ENCODE measurements around the gene GUCA1A.
A peak's percentile ranks its signal among the peaks of the same experiment; 100 is the strongest.
"Not testable (repeated sequence)": the region's sequence is repeated elsewhere in the genome, so short reads cannot be mapped to it uniquely, and the experiment has no call there.

The GUCA1A gene

DNA sequence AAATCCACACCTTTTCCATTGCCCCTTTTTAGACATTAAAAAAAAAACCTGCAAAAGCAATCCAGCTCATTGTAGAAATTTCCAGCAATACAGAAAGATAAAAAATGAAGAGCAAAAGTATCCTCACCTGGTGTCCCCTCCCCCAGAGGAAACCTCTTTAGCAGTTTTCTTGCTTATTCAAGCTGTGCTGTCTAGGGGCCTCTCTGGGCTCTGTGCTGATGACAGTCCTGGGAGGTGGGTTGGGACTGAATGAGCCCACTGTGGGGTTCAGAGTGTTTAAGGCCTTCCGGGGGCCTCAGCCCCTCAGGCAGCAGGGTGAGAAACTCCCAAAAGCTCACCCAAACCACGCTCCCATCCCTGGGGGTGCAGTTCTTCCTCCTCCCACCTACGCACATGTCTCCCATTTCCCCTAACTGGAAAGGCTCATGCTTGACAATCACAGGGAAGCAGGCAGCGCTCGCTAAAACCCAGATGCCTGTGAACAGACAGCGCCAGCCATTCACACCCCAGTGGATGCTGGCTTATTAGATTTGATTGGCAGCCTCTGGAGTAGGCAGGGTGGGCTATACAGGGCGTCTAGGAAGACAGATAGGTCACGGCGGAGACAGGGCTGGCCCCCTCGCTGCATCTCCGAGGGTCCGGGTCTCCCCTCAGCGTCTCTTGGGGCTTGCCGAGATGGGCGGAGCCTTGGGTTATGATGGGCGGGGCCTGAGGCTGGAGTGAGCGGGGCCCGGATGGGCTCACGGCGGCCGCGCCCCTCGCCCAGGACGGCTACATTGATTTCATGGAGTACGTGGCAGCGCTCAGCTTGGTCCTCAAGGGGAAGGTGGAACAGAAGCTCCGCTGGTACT, 4.6 kb downstream of the GUCA1A start:
- DNase-seq (ENCODE audit: low read depth in 2 of 2): no peak

DNA sequence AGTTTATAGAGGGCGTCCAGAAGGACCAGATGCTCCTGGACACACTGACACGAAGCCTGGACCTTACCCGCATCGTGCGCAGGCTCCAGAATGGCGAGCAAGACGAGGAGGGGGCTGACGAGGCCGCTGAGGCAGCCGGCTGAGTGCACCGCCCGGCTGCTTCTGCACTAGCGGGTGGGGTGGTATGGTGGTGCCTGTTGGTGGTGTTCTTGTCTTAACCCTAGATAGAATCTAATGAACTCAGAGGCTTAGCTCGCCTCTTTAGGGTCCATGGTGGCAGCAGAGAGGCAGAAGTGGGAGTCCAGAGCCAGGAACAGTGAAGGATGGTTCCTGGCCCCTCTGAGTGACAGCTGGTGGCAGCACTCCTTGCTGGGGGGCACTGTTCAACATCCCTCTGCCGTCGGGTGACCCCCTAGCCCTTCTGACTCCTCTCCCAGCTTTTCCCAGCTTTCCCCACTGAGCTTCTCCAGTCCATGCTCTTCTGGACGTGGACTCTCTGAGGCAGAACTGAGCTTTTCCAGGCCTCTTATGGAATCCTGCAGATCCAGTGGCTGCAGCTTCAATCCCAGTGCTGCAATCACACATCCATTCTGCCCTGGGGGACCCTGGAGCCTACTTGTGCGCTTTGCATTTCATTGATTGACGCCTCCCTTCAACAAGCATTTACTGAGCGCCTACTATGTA, 6.2 kb downstream of the GUCA1A start:
- DNase-seq (ENCODE audit: low read depth in 2 of 2): no peak

DNA sequence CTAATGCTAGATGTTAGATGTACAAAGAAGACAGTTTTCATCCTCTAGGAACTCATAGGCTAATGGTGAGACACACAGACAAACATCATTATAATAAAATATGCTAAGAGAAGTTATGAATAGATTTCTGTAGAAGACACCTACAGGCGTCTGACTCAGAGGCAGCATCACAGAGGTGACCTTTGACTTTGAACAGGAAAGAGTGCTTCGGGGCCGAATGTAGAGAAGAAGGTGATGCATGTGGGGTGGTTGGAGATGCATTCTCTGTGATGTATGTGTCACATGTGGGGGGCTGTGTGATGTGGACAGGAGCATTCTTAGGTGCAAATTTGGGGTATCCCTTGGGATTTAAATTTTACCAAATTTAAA, 6.8 kb downstream of the GUCA1A start:
- DNase-seq (ENCODE audit: low read depth in 2 of 2): no peak

DNA sequence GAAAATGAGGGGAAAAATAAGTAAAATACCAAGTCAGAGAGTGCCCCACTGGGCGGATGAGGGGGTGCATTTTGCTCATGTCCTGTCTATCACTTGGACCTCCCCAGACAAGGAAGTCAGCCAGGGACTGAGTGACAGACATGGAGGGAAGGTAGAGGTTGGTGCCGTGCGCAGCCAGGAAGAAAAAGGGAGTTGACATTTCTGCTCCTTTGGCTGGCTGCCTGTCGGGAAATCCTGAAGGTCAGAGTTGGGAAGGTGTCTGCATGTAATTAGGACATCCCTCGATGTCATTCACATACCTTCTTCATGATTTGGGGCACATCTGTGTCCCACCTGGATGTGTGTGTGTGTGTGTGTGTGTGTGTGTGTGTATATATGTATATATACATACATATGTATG, 8.9 kb downstream of the GUCA1A start:
- no peak for DNase-seq (ENCODE audit: low read depth in 2 of 2)

DNA sequence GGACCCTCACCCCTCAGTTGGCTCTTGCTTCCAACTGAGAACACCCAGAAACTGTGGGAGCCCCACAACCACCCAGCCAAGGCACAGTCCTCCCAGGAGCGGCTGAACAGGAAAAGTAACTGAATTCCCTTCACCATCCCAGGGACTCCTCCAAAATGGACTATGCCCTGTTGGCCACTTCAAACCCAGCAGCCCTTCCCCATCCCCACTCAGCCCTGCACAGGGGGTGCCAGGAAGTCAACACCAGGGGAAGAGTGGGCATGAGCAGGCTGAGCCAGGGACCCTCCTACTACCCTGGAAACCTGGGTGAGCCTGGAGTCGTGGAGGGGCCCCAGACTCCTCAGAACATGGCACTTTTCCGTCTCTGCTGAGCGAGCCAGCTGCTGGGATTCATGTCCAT, 11.3 kb downstream of the GUCA1A start:
- no peak for DNase-seq (ENCODE audit: low read depth in 2 of 2)

DNA sequence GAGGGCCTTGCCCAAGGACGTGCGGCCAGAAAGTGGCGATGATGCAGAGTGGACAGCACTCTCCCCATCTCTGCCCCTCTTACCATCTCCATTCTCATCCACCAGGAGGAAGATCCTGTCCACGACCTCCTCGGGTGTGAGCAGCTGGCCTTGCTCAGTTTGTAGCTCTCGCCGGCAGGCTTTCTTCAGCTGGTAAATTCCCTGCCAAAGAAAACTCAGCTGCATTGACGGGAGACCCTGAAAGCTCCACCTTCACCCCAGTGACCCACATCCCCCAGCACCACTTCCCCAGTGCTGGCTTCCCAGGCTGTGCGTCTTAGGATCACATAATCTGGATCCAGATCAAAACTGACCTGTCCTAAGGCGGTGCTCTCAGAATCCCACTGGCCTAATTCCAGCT, 12.4 kb downstream of the GUCA1A start:
- DNase-seq (ENCODE audit: low read depth in 2 of 2): no peak

DNA sequence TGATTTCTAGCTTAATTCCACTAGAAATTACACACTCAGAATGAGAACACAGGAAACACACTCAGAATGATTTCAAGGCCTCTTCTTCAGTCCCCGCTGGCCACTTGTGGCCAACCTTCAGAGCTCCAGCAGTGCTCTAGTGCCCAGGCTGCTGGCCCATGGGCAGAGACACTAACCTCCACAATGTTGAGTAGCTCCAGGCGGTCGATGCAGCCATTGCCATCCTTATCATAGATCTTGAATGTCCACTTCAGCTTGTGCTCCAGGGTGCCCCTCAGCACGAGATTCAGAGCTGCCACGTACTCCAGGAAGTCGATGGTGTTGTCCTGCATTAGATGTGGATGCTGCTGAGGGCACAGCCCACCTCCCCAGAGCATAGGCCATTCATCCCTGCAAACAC, 15.2 kb downstream of the GUCA1A start:
- no peak for DNase-seq (ENCODE audit: low read depth in 2 of 2)

DNA sequence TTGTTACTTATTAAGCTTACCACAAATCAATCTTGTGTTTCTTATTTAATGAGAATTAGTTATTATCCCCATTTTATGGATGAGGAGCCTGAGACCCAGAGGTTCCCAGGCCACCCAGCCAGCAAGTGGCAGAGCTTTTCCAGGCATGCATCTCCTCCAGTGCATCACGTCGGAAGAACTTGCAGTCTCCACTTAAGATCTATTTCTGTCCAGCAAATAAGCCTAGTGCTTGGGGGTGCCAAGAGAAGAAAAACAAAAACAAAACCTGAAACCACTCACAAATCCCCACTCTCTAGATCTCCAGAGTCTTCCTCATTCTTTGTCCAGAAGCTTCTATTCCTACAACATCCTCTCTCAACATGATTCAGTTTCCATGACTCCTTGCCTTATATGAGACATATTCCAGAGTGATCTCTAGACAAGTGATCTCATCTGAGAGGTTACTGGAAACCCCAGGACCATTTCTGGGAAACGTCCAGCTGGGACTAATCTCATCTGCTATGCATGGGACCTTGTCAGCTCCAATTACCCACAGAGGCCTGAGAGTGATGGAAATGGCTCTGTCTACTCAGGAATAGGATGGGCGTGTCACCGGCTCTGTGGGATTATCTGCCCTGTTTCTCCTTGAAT, 17.5 kb downstream of the GUCA1A start:
- peak; percentile 52 to 65 for DNase-seq (ENCODE audit: low read depth in 2 of 2)

DNA sequence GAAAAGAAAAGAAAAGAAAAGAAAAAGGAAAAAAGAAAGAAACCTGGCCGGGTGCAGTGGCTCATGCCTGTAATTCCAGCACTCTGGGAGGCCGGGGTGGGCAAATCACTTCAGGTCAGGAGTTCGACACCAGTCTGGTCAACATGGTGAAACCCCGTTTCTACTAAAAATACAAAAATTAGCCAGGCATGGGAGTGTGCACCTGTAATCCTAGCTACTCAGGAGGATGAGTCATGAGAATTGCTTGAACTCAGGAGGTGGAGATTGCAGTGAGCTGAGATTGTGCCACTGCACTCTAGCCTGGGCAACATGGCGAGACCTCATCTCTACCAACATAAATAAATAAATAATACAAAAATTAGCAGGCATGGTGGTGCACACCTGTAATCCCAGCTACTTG, 19.2 kb downstream of the GUCA1A start:
- not testable (repeated sequence) for DNase-seq (ENCODE audit: low read depth in 2 of 2)

DNA sequence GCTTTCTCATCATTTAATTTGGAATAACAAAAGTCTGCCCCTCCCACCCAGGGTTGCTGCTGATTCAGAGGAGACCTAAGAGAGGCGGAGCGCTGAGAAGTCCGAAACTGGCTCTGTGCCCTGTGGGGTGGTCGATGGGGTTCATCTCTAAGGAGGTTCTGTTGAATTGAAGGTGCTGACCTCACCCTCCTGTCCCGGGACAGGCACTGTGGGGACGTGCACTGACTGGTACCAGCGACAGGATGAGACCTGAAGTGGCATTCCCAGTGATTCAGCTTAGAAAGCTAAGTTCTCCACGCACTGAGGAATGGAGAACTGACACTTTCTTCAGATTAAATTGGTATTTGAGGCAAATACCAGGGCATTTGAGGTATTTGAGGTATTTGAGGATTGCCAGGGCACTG, 20.3 kb downstream of the GUCA1A start:
- DNase-seq (ENCODE audit: low read depth in 2 of 2): no peak

DNA sequence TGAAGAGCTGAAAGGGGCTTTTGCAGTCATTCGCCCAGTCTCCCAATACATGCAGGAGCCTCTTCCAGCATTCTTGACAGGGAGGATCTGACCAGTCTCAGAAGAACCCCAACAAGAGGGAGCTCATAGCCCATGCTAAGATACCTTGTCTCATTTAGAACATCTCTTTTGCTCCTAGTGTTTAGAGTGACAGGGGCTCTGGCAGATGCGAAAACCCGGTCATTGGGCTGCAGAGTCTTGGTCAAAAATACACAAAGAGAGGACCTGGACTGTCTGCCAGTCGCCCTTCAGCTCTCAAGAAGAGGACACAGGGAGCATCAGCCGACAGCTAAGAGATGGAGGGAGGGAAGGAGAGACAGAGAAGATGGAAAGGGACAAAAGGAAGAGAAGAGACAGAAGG, 20.9 kb downstream of the GUCA1A start:
- no peak for DNase-seq (ENCODE audit: low read depth in 2 of 2)

DNA sequence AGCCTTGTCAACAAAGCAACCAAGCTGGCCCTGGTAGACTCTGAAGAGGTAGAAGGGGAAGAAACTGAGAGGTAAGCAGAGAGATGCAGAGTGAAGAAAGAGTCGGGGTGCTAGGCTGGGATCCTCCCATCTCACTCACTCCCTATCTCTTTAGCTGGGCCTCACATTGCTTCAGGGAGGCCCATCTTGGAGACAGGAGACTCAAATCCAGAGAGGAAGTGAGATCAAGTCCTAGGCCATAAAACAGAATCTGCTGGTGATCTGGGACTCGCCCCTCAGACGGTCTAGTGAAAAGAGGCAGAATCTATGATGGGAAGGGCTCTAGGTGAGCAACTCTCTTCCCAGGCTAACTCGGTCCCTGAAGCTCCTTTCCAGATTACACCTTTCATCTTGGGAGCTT, 22.3 kb downstream of the GUCA1A start:
- no peak for DNase-seq (ENCODE audit: low read depth in 2 of 2)

DNA sequence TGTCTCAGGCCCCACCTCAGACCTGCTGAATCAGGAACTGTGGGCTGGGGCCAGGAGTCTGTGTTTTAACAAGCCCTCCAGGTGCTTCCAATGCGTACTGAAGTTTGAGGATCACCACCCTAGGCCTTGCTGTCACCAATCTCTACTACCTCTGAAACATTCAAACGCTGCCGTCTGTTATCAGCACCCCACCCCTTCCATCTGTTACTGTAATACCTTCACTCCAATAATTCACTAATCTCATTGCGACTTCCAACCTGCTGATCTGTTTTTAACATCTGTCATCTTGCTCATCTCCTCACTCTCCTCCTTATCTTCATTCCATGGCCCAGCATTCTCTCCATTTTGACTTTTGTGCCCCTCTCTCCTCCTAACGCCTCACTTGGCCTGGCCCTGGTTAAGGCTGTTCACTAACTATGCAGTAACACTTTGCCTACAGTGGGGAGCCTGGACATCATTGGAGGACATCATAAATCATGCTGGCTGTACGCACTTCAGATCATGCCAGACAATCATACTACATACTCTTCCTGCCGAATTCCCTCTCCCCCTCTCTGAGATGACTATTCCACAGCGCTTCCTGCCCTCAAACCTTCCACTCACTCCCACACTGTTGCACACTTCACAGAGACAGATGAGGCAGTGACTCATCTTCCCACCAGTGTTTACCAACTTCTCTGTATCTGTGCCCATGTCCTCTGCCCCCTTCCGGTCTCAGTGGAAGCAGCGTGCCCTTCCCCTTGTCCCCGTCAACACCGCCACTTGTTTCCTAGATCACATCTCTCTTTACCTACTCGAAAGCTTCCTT, 24.6 kb downstream of the GUCA1A start:
- DNase-seq (ENCODE audit: low read depth in 2 of 2): no peak

DNA sequence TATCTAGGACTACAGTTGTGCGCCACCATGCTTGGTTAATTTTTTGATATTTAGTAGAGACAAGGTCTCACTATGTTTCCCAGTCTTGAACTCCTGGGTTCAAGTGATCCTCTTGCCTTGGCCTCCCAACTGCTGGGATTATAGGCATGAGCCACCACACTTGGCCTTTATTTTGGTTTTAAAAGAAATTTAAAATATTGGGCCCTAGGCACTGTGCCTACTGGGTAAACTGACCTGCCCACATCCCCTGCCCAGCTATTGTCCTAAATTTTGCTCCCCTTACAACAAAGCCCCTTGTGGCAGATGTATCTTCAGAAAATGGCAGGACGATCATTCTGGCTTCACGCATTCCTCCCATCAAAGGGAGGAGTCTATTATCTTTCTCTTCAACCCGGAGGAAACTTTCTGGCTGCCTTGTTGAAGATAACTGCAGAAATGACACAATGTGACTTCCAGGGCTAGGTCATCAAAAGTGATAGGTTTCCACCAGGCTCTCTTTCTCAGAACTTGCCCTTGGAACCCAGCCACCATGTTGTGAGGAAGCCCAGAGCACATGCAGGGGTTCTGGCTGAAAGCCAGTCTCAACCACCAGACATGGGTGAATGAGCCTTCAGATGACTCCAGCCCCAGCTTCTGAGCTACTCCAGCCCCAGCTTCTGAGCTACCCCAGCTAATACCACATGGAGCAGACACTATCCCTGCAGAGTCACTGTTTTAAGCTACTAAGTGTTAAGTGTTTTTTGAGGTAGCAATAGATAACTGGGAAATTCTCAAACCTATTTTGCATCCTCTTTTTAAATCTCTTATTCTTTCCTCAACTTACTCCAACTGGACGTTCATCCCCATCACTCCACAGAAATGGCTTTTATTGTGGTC, 26.2 kb downstream of the GUCA1A start:
- no peak for DNase-seq (ENCODE audit: low read depth in 2 of 2)

DNA sequence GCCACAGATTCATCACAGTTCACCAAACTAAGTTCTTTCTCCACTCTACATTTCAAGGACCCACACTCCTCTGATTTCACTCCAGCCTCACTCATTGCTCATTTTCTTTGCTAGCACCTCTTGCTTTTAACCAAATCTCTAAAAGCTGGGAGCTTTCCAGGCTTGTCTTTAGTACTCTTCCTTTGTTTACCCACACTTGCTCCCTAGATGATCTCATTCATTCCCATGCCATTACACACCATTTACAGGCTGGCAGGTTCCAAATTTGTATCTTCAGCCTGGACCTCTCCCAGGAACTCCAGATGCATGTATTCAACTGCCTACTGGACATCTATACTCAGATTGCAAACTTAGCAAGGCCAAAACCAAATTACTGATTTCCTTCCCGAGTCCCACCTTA, 26.9 kb downstream of the GUCA1A start:
- DNase-seq (ENCODE audit: low read depth in 2 of 2): peak; percentile 75 to 80

DNA sequence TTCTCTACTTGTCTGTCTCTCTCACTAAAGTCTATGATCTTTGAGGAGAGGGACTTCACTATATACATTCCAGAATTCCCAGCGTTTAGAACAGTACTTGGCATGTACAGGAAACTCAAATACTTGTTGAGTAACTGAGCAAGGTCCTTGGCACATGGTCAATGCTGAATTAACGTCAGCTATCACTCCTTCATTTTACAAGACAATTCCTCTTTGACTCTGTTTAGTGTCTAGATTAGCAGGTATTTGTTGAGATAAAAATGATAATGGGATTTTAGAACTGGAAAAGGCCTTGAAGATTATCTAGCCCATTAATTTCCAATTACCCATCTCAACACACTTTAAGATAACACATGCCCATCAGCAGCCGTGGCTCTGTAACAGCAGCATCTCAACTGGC, 28.2 kb downstream of the GUCA1A start:
- DNase-seq (ENCODE audit: low read depth in 2 of 2): no peak

DNA sequence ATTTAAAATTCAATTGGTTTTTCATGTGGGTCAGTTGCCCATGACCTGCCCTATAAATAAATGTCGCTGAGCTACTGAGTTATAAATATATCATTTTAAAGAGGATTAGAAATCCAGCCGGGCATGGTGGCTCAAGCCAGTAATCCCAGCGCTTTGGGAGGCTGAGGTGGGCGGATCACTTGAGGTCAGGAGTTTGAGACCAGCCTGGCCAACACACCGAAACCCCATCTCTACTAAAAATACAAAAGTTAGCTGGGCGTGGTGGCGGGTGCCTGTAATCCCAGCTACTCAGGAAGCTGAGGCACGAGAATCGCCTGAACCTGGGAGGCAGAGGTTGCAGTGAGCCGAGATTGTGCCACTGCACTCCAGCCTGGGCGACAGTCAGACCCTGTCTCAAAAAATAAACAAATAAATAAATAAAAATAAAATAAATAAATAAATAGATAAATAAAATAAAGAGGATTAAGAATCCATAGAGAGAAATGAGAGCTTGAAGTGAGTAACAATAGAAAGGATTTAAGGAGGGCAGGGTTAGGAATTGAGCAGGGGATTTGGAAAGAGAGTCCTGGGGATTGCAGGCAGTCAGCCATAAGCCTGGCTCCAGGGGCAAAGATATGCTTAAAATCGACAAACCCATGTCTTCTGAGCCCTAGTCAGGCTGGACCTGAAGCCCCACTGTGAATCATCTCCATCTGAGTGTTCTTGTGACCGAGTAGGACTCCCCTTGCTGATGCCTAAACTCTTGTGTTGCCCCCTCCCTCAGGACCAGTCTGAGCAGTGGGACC, 29.2 kb downstream of the GUCA1A start:
- not testable (repeated sequence) for DNase-seq (ENCODE audit: low read depth in 2 of 2)

DNA sequence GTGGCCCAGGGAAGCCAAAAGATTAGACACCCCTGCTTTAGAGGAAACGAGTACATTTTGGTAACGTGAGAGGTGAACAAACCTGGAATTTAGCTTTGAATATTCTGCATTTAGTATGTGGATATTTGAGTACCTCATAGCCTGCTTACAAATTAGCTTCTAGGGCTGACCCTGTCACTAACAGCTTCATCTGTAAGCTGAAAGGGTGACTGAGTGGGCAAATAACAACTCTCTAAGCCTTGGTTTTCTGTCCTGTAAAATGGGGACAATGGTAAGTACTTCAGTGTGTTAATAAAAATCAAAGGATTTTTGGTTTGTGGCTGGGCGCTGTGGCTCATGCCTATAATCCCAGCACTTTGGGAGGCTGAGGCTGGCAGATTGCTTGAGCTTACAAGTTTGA, 30.0 kb downstream of the GUCA1A start:
- DNase-seq (ENCODE audit: low read depth in 2 of 2): no peak

DNA sequence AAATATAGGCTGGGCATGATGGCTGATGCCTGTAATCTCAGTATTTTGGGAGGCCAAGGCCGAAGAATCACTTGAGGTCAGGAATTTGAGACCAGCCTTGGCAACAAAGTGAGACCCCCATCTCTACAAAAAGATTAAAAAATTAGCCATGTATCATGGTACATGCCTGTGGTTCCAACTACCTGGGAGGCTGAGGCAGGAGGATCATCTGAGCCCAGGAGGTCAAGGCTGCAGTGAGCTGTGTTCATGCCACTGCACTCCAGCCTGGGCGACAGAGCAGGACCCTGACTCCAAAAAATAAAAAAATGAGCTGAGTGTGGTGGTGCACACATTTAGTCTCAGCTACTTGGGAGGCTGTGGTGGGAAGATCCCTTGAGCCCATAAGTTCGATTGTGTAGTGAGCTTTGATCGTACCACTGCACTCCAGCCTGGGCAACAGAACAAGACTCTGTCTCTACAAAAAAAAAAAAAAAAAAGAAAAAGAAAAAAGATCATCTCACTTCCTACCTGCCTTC, 31.7 kb downstream of the GUCA1A start:
- no peak for DNase-seq (ENCODE audit: low read depth in 2 of 2)

DNA sequence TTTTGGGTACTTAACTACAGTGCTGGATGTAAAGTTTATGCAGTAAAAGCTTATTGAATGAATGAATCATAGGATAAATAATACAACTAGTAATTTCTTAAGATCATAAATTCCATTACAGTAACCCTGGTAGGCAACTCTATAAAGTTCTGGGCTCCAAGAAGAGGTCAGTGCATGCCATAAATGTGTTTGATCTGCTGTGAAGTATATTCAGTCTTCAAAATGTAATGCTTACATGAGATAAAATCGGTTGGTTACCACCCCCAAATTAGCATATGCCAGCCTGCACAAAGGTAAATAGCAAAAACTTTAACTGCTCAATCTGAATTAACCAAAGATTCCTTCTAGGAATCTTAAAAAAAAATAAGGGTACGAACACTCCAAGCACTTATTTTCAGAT, 34.4 kb downstream of the GUCA1A start:
- DNase-seq (ENCODE audit: low read depth in 2 of 2): not testable (repeated sequence)

All from fibroblast of skin of left biceps (primary cell).